Neutrophil (primary cell): ENCODE results near the gene SHB.

ENCODE experiments used
- H3K27ac ChIP-seq: fragments of 200-600 bp; sonication (generic); 2 replicates; pipeline ENCODE4 v1.5.1; 2016; ENCODE audit warnings: mild to moderate bottlenecking, moderate library complexity
- H3K27me3 ChIP-seq: fragments of 200-600 bp; sonication (generic); 2 replicates; pipeline ENCODE4 v1.6.0; 2016; ENCODE audit warnings: mild to moderate bottlenecking
- H3K36me3 ChIP-seq: fragments of 200-600 bp; sonication (generic); 2 replicates; pipeline ENCODE4 v1.5.1; 2017
- H3K4me1 ChIP-seq, 2 experiments: fragments of 200-600 bp in 1 of 2; sonication (generic) in 1 of 2; 1 replicate in 1 of 2; 2 replicates in 1 of 2; pipeline versions ENCODE4 v1.5.1 to v1.6.1; 2013 to 2016; ENCODE audit warnings: low read depth in 1 of 2, low read length in 1 of 2, mild to moderate bottlenecking in 1 of 2, moderate library complexity in 1 of 2; ENCODE audit not compliant: control insufficient read depth in 1 of 2, insufficient read depth in 1 of 2
- H3K4me3 ChIP-seq, 2 experiments: fragments of 200-600 bp in 1 of 2; sonication (generic) in 1 of 2; 1 replicate in 1 of 2; 2 replicates in 1 of 2; pipeline ENCODE4 v1.5.1; 2013 to 2016; ENCODE audit warnings: low read depth in 1 of 2, low read length in 1 of 2, mild to moderate bottlenecking in 1 of 2, moderate library complexity in 1 of 2
- H3K9me3 ChIP-seq: fragments of 200-600 bp; sonication (generic); 2 replicates; pipeline ENCODE4 v1.5.1; 2016
- CTCF ChIP-seq: fragments of 200-600 bp; sonication (generic); IDR thresholded peaks from 2 replicates; pipeline ENCODE4 v1.5.1; 2016; ENCODE audit warnings: antibody characterized with exemption

SHB gene

GRCh38 chr9:38071470-38072134 is 2.6 kb upstream of the SHB start:
- Histone ChIP-seq H3K27ac (no peak overlapping the region), H3K4me1 (peaks cover 30 to 35% of the 10 kb centered on the region in 2 experiments), H3K36me3 (no peaks in the 10 kb centered on the region), H3K27me3 (peaks cover 86% of the 10 kb centered on the region), H3K9me3 (no peaks in the 10 kb centered on the region), H3K4me3 (no peak overlapping the region)
- no peak for TF ChIP-seq CTCF

GRCh38 chr9:38067859-38068681 is 957 bp downstream of the SHB start:
- Histone ChIP-seq H3K27ac (no peak overlapping the region), H3K9me3 (no peaks in the 10 kb centered on the region), H3K4me1 (peaks cover 28% of the 10 kb centered on the region in 2 experiments), H3K27me3 (peaks cover 84% of the 10 kb centered on the region), H3K4me3 (peak overlapping the region; percentile 68 to 89), H3K36me3 (no peaks in the 10 kb centered on the region)
- no peak for TF ChIP-seq CTCF

- Histone ChIP-seq H3K9me3 (no peaks in the 10 kb centered on the region), H3K27ac (no peak overlapping the region), H3K4me3 (peak overlapping the region; percentile 68 to 89), H3K4me1 (peaks cover 28% of the 10 kb centered on the region in 2 experiments), H3K27me3 (peaks cover 78% of the 10 kb centered on the region), H3K36me3 (no peaks in the 10 kb centered on the region)
- TF ChIP-seq CTCF: no peak
These were observed 1.8 kb downstream of the SHB start for GRCh38 chr9:38066914-38067858.

- Histone ChIP-seq H3K4me1 (peaks cover 28% of the 10 kb centered on the region in 2 experiments), H3K4me3 (peak overlapping the region in 1 of 2 experiments; percentile 68), H3K27me3 (peaks cover 70% of the 10 kb centered on the region), H3K9me3 (no peaks in the 10 kb centered on the region), H3K36me3 (no peaks in the 10 kb centered on the region), H3K27ac (no peak overlapping the region)
- TF ChIP-seq CTCF: no peak
These were observed 2.7 kb downstream of the SHB start for GRCh38 chr9:38066197-38066913.
